NAMALWA (cell line): ENCODE results near the gene IFT122.
"Not testable (repeated sequence)": the region's sequence is repeated elsewhere in the genome, so short reads cannot be mapped to it uniquely, and the experiment has no call there.

ENCODE experiments used
- DNase-seq: peaks from one replicate; pipeline ENCODE4 v3.0.0-alpha.2; 2015; ENCODE audit warnings: low spot score

IFT122 gene

GRCh38 chr3:129540776-129541516, 100.9 kb downstream of the IFT122 start:
- no peak for DNase-seq

GRCh38 chr3:129542747-129543146, 102.7 kb downstream of the IFT122 start:
- no peak for DNase-seq

GRCh38 chr3:129543156-129543790, 103.2 kb downstream of the IFT122 start, which contains the start of gene H1-8:
TSS of gene H1-8 (plus strand) at chr3:129543175. CDS start at chr3:129543219, 44 bp downstream.
- no peak for DNase-seq

- no peak for DNase-seq
These were observed 104.0 kb downstream of the IFT122 start for GRCh38 chr3:129543999-129544398.

- not testable (repeated sequence) for DNase-seq
These were observed 105.9 kb downstream of the IFT122 start for GRCh38 chr3:129545951-129546350.

GRCh38 chr3:129547241-129547640, 107.2 kb downstream of the IFT122 start:
- no peak for DNase-seq

- no peak for DNase-seq
These were observed 108.3 kb downstream of the IFT122 start for GRCh38 chr3:129548104-129548965.

- DNase-seq = no peak
These were observed 109.2 kb downstream of the IFT122 start for GRCh38 chr3:129549006-129549800.

GRCh38 chr3:129549805-129550204, 109.8 kb downstream of the IFT122 start:
- no peak for DNase-seq

- no peak for DNase-seq
These were observed 112.4 kb downstream of the IFT122 start for GRCh38 chr3:129552287-129553050.

- DNase-seq = no peak
These were observed 113.1 kb downstream of the IFT122 start for GRCh38 chr3:129553171-129553570.

GRCh38 chr3:129553719-129554118, 113.7 kb downstream of the IFT122 start:
- peak; percentile 40 for DNase-seq

GRCh38 chr3:129554356-129555152, 114.5 kb downstream of the IFT122 start:
- DNase-seq = peak; percentile 41

- DNase-seq = no peak
These were observed 115.1 kb downstream of the IFT122 start for GRCh38 chr3:129555153-129555550.

GRCh38 chr3:129555616-129556357, 115.8 kb downstream of the IFT122 start:
- no peak for DNase-seq

GRCh38 chr3:129556358-129556695, 116.3 kb downstream of the IFT122 start:
- DNase-seq = no peak

- DNase-seq = no peak
These were observed 117.0 kb downstream of the IFT122 start for GRCh38 chr3:129556890-129557547.

- no peak for DNase-seq
These were observed 117.5 kb downstream of the IFT122 start for GRCh38 chr3:129557548-129557894.
